Measurements from ENCODE around the gene RNF182. TPM values are rescaled to one million over a fixed set of nuclear protein-coding genes. Genes with fewer than 3 reads are reported as not detected.

Gene RNF182
- polyA plus RNA-seq, 3 donors = not detected

- Histone ChIP-seq H3K4me3 (replicated peaks in 1 of 3; ENCODE audit: low read depth in 2 of 3, low read length in 3 of 3) (no peak overlapping the region), H3K4me1 (ENCODE audit: control insufficient read depth in 1 of 2, insufficient read depth in 2 of 2, low read length in 2 of 2) (peaks cover 11 to 15% of the 10 kb centered on the region in 2 donors), H4K20me1 (ENCODE audit: insufficient read depth, low read length) (no peaks in the 10 kb centered on the region), H3K9ac (ENCODE audit: insufficient read depth, low read length, poor library complexity, severe bottlenecking) (no peak overlapping the region), H3K9me3 (replicated peaks in 1 of 2; ENCODE audit: control insufficient read depth in 1 of 2, insufficient read depth in 1 of 2, low read length in 2 of 2) (no peaks in the 10 kb centered on the region), H3K79me2 (ENCODE audit: insufficient read depth, low read length) (no peaks in the 10 kb centered on the region), H3K27me3 (ENCODE audit: control insufficient read depth in 2 of 2, insufficient read depth in 2 of 2, low read length in 2 of 2) (no peaks in the 10 kb centered on the region), H3K27ac (ENCODE audit: low read depth in 1 of 2, low read length in 2 of 2) (no peak overlapping the region), H3K4me2 (replicated peaks; ENCODE audit: extremely low read depth, low read length, poor library complexity, severe bottlenecking) (no peak overlapping the region), H3K36me3 (replicated peaks in 1 of 2; ENCODE audit: control insufficient read depth in 1 of 2, insufficient read depth in 2 of 2, low read length in 2 of 2) (no peaks in the 10 kb centered on the region), H2AFZ (ENCODE audit: insufficient read depth, low read depth, low read length, poor library complexity, severe bottlenecking) (no peak overlapping the region)
- Mint-ChIP-seq H3K4me3 (no peak overlapping the region), H3K27ac (no peak overlapping the region), H3K4me1 (peaks cover 20% of the 10 kb centered on the region), H3K36me3 (no peaks in the 10 kb centered on the region), H3K27me3 (ENCODE audit: low read depth in 3 of 3) (peaks cover 3 to 5% (median 3%) of the 10 kb centered on the region in 3 donors), H3K9me3 (peaks cover 0 to 7% (median 0%) of the 10 kb centered on the region in 7 donors)
- WGBS (ENCODE audit: insufficient coverage) = 90% methylated on average over 2 of the region's 5 CpGs
- DNase-seq = no peak
- no peak for TF ChIP-seq CTCF (IDR thresholded peaks at IDR 0.05)
- intact Hi-C loops (cut with micrococcal nuclease) = no loop called here
These were observed 97.9 kb downstream of the RNF182 start for GRCh38 chr6:14022673-14023072.

GRCh38 chr6:14023855-14024254 is 99.1 kb downstream of the RNF182 start:
- Mint-ChIP-seq H3K36me3 (no peaks in the 10 kb centered on the region), H3K9me3 (no peaks in the 10 kb centered on the region), H3K4me3 (no peak overlapping the region), H3K27me3 (ENCODE audit: low read depth in 3 of 3) (peaks cover 3 to 8% (median 6%) of the 10 kb centered on the region in 3 donors), H3K27ac (no peak overlapping the region), H3K4me1 (peaks cover 20% of the 10 kb centered on the region)
- H4K20me1 ChIP-seq (ENCODE audit: insufficient read depth, low read length) = no peaks in the 10 kb centered on the region
- TF ChIP-seq CTCF (IDR thresholded peaks at IDR 0.05) = no peak
- WGBS (ENCODE audit: insufficient coverage) = no CpG with 5 or more reads among the region's 3 CpGs
- no peak for DNase-seq
- no peaks in the 10 kb centered on the region for H3K27me3 ChIP-seq (ENCODE audit: control insufficient read depth in 2 of 2, insufficient read depth in 2 of 2, low read length in 2 of 2)
- intact Hi-C loops (cut with micrococcal nuclease) = no loop called here
- no peaks in the 10 kb centered on the region for H3K36me3 ChIP-seq (replicated peaks in 1 of 2; ENCODE audit: control insufficient read depth in 1 of 2, insufficient read depth in 2 of 2, low read length in 2 of 2)
- H3K4me1 ChIP-seq (ENCODE audit: control insufficient read depth in 1 of 2, insufficient read depth in 2 of 2, low read length in 2 of 2) = peaks cover 11 to 15% of the 10 kb centered on the region in 2 donors
- no peak overlapping the region for H2AFZ ChIP-seq (ENCODE audit: insufficient read depth, low read depth, low read length, poor library complexity, severe bottlenecking)
- H3K4me3 ChIP-seq (replicated peaks in 1 of 3; ENCODE audit: low read depth in 2 of 3, low read length in 3 of 3) = no peak overlapping the region
- H3K9me3 ChIP-seq (replicated peaks in 1 of 2; ENCODE audit: control insufficient read depth in 1 of 2, insufficient read depth in 1 of 2, low read length in 2 of 2) = no peaks in the 10 kb centered on the region
- H3K9ac ChIP-seq (ENCODE audit: insufficient read depth, low read length, poor library complexity, severe bottlenecking) = no peak overlapping the region
- no peaks in the 10 kb centered on the region for H3K79me2 ChIP-seq (ENCODE audit: insufficient read depth, low read length)
- H3K27ac ChIP-seq (ENCODE audit: low read depth in 1 of 2, low read length in 2 of 2) = no peak overlapping the region
- H3K4me2 ChIP-seq (replicated peaks; ENCODE audit: extremely low read depth, low read length, poor library complexity, severe bottlenecking) = no peak overlapping the region

Data from CD14-positive monocyte (primary cell).